ENCODE measurements around the gene CDH1.

CDH1 gene

GRCh38 chr16:68760671-68761275 is 23.7 kb downstream of the CDH1 start:
- peak; percentile 54 to 61 (median 57) for DNase-seq (ENCODE audit: low read depth in 2 of 3, low spot score in 1 of 3)

DNA sequence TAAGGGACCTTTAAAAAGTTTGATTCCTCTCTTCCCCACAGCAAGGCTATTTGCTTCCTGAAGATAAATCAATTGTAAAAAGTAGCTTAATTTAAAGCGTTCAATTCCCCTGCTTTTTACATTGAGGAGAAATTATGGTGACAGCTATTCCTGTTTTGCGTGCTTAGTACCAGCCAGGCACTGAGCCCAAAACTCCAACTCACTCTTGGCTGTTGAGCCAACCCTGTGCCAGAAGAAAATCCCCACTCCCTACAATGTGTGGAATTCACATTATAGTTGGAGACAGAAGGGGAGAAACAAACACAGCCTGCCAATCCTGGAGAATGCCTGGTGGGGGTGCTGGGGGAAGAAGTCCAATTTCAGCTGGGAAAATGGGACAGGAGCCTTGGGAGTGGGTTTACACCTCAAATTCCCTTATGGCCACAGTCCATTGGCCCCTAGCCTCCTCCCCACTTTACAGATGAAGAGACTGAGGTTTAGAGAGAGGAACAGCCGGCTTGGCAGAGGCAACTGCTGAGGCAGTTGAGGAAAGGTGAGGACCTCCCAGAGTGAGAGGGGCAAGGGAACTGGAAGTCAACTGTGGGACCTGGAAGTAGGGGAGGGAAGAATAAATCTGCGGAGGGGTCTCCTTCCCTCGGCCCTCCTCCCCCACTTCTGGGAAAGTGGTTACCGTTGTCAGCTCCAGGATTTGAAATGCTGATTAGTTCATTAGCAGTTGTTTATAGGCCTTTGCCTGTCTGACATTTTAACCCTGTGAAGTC is 26.1 kb downstream of the CDH1 start:
- no peak for DNase-seq (ENCODE audit: low read depth in 2 of 3, low spot score in 1 of 3)

- no peak for DNase-seq (ENCODE audit: low read depth in 2 of 3, low spot score in 1 of 3)
Measured at GRCh38 chr16:68764862-68765261, 27.8 kb downstream of the CDH1 start.

GRCh38 chr16:68767581-68767980 is 30.5 kb downstream of the CDH1 start:
- no peak for DNase-seq (ENCODE audit: low read depth in 2 of 3, low spot score in 1 of 3)

GRCh38 chr16:68768175-68768574 is 31.1 kb downstream of the CDH1 start:
- no peak for DNase-seq (ENCODE audit: low read depth in 2 of 3, low spot score in 1 of 3)

GRCh38 chr16:68768771-68769170 is 31.7 kb downstream of the CDH1 start:
- no peak for DNase-seq (ENCODE audit: low read depth in 2 of 3, low spot score in 1 of 3)

DNA sequence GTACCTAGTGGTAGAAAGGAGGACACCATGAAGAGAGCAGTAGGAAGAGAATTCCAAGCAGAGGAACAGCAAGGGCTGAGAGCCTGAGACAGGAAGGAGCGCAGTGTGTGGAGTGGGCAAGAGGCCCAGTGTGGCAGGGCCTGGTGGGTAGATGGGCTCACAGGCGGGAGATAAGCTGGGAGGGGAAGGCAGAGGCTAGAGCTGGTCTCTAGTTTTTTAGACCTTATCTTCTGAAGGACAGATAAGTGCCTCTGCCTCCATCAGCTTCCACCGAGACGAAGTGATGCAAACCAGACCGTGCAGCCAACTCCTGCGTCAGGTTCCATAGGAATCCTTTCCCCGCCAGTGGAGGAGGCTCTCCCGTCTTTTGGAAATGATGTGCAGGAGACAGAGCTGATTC is 33.6 kb downstream of the CDH1 start:
- DNase-seq (ENCODE audit: low read depth in 2 of 3, low spot score in 1 of 3) = no peak

- no peak for DNase-seq (ENCODE audit: low read depth in 2 of 3, low spot score in 1 of 3)
Measured at GRCh38 chr16:68772030-68772681, 35.1 kb downstream of the CDH1 start.

GRCh38 chr16:68772871-68773270 is 35.8 kb downstream of the CDH1 start:
- no peak for DNase-seq (ENCODE audit: low read depth in 2 of 3, low spot score in 1 of 3)

DNA sequence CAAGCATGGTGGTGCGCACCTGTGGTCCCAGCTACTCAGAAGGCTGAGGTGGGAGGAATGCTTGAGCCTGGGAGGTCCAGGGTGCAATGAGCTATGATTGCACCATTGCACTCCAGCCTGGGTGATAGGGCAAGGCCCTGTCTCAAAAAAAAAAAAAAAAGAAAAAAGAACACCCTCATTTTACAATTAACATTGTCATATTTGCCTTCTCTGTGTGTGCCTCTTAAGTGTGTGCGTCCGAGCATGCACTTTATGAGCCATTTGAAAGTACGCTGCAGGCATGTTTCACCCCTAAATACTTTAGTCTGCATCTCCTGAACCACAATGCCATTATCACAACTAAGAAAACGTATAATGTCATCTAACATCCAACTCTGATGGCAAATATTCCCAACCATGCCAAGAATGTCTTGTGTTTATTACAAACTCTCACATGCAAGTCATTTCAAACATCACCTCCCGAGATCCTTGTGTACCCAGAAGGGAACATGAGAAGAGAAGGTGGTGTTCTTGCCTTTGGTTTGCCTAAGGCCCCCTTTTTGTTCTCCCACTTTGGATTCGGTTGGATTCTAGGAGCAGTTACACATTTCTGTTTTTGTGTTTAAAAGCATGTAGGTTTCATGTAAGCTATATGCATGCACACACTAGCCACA is 38.0 kb downstream of the CDH1 start:
- no peak for DNase-seq (ENCODE audit: low read depth in 2 of 3, low spot score in 1 of 3)

- no peak for DNase-seq (ENCODE audit: low read depth in 2 of 3, low spot score in 1 of 3)
Measured at GRCh38 chr16:68776821-68777485, 39.9 kb downstream of the CDH1 start.

- no peak for DNase-seq (ENCODE audit: low read depth in 2 of 3, low spot score in 1 of 3)
Measured at GRCh38 chr16:68778551-68779231, 41.6 kb downstream of the CDH1 start.

- DNase-seq (ENCODE audit: low read depth in 2 of 3, low spot score in 1 of 3) = no peak
Measured at GRCh38 chr16:68779891-68780290, 42.8 kb downstream of the CDH1 start.

DNA sequence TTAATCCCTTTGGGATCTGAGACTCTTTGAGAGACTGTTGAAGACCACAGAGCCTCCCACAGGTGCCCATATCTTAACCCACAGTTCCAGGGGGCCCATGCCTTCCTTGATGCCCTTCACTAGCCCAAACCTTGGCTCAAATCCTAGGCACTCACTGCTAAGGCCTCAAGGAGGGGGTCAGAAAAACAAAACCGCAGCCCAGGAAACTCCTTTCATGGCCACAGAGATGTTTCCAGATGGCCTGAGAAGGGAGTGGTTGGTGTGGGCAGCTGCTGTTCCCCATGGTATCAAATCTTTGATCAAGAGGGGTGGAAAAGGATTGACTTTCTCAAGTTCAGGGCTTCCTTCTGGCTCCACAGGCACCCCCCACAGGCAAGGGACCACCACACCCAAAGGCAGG is 44.7 kb downstream of the CDH1 start:
- DNase-seq (ENCODE audit: low read depth in 2 of 3, low spot score in 1 of 3) = no peak

- no peak for DNase-seq (ENCODE audit: low read depth in 2 of 3, low spot score in 1 of 3)
Measured at GRCh38 chr16:68782198-68783174, 45.4 kb downstream of the CDH1 start.

GRCh38 chr16:68784226-68784625 is 47.1 kb downstream of the CDH1 start:
- DNase-seq (ENCODE audit: low read depth in 2 of 3, low spot score in 1 of 3) = no peak

- no peak for DNase-seq (ENCODE audit: low read depth in 2 of 3, low spot score in 1 of 3)
Measured at GRCh38 chr16:68784721-68785120, 47.6 kb downstream of the CDH1 start.

- no peak for DNase-seq (ENCODE audit: low read depth in 2 of 3, low spot score in 1 of 3)
Measured at GRCh38 chr16:68785715-68786114, 48.6 kb downstream of the CDH1 start.

GRCh38 chr16:68786685-68787418 is 49.8 kb downstream of the CDH1 start:
- DNase-seq (ENCODE audit: low read depth in 2 of 3, low spot score in 1 of 3) = no peak
